PC-9 (cell line): ENCODE results near the gene TFIP11. TPM values are rescaled to one million over a fixed set of nuclear protein-coding genes. Genes with fewer than 3 reads are reported as not detected.

ENCODE experiments used
- BruUV-seq: library from RNA; stranded (reverse); fragments of 400-500 nt; replicated peaks from 2 replicates; lab custom pipeline; 2021; lab: Mats Ljungman, UMichigan
- CTCF ChIA-PET: fragments of 300-600 bp; sonication (Branson Sonifier 250); formaldehyde crosslinking; loops from one replicate; lab custom pipeline; 2022; ENCODE audit warnings: antibody characterized with exemption; lab: Charles Lee
- POLR2A ChIA-PET: fragments of 300-600 bp; sonication (Branson Sonifier 250); formaldehyde crosslinking; loops from one replicate; lab custom pipeline; 2022; ENCODE audit warnings: antibody characterized with exemption; ENCODE audit not compliant: unreplicated experiment; lab: Charles Lee
- DNase-seq, 2 experiments: peaks; one replicate each; pipeline versions ENCODE4 v3.0.0 to v3.0.0-alpha.2; 2015 to 2022; ENCODE audit warnings: mixed read lengths in 1 of 2
- H2AFZ ChIP-seq: fragments of 200-600 bp; sonication (generic); 2 replicates; pipeline ENCODE4 v1.8.1; 2017; ENCODE audit warnings: antibody characterized with exemption
- H3F3A ChIP-seq: fragments of 200-600 bp; sonication (generic); 2 replicates; pipeline ENCODE4 v1.8.1; 2017; ENCODE audit warnings: antibody characterized with exemption, mild to moderate bottlenecking, low read depth; ENCODE audit not compliant: insufficient read depth
- H3K27ac ChIP-seq: fragments of 200-600 bp; sonication (generic); 2 replicates; pipeline ENCODE4 v1.6.1; 2016; ENCODE audit warnings: mixed run types
- H3K27me3 ChIP-seq: fragments of 200-600 bp; sonication (generic); 2 replicates; pipeline ENCODE4 v1.6.1; 2016; ENCODE audit warnings: low read depth, mixed run types; ENCODE audit not compliant: insufficient read depth
- H3K36me3 ChIP-seq: fragments of 200-600 bp; sonication (generic); 2 replicates; pipeline ENCODE4 v1.6.1; 2016; ENCODE audit warnings: low read depth, mixed run types
- H3K4me1 ChIP-seq: fragments of 200-600 bp; sonication (generic); replicated peaks from 2 replicates; pipeline ENCODE4 v1.6.1; 2016; ENCODE audit warnings: mixed run types; ENCODE audit not compliant: insufficient read depth
- H3K4me2 ChIP-seq: fragments of 200-600 bp; sonication (generic); 2 replicates; pipeline ENCODE4 v1.6.1; 2017; ENCODE audit warnings: mixed run types
- H3K4me3 ChIP-seq: fragments of 200-600 bp; sonication (generic); 2 replicates; pipeline ENCODE4 v1.6.1; 2016; ENCODE audit warnings: mixed run types
- H3K79me2 ChIP-seq: fragments of 200-600 bp; sonication (generic); 2 replicates; pipeline ENCODE4 v1.6.1; 2017; ENCODE audit warnings: low read depth, mixed run types
- H3K9me2 ChIP-seq: fragments of 200-600 bp; sonication (generic); 2 replicates; pipeline ENCODE4 v1.8.1; 2017; ENCODE audit warnings: mild to moderate bottlenecking; ENCODE audit not compliant: insufficient read depth
- H3K9me3 ChIP-seq: fragments of 200-600 bp; sonication (generic); 2 replicates; pipeline ENCODE4 v1.8.1; 2016; ENCODE audit warnings: low read depth; ENCODE audit not compliant: insufficient read depth
- H4K20me1 ChIP-seq: fragments of 200-600 bp; sonication (generic); 2 replicates; pipeline ENCODE4 v1.8.1; 2017; ENCODE audit not compliant: insufficient read depth
- CTCF ChIP-seq: fragments of 200-600 bp; sonication (generic); conservative IDR thresholded peaks from 2 replicates; pipeline ENCODE4 v1.6.1; 2017; ENCODE audit warnings: mixed run types, antibody characterized with exemption, mild to moderate bottlenecking, moderate library complexity
- EZH2 ChIP-seq: fragments of 200-600 bp; sonication (generic); IDR thresholded peaks from 2 replicates; pipeline ENCODE4 v1.8.0; 2017; ENCODE audit warnings: antibody characterized with exemption, low read depth
- intact Hi-C: fragments of 100-400 bp; cut with micrococcal nuclease; formaldehyde crosslinking; loops from one replicate; pipeline ENCODE4 v1.10.0; 2022; ENCODE audit not compliant: unreplicated experiment
- microRNA-seq: library from miRNA; unstranded; fragments of <30 nt; microRNA quantifications from one replicate; pipeline ENCODE4 v1.2.0, GENCODE V29; 2021; ENCODE audit warnings: borderline number of aligned reads, borderline replicate concordance
- total RNA-seq: library from RNA; stranded (reverse); gene quantifications from 2 replicates; pipeline ENCODE4 v1.2.3, GENCODE V29; 2021

TFIP11 gene
- total RNA-seq, 1 experiment from 2014 or later, result 17.3 TPM

DNA sequence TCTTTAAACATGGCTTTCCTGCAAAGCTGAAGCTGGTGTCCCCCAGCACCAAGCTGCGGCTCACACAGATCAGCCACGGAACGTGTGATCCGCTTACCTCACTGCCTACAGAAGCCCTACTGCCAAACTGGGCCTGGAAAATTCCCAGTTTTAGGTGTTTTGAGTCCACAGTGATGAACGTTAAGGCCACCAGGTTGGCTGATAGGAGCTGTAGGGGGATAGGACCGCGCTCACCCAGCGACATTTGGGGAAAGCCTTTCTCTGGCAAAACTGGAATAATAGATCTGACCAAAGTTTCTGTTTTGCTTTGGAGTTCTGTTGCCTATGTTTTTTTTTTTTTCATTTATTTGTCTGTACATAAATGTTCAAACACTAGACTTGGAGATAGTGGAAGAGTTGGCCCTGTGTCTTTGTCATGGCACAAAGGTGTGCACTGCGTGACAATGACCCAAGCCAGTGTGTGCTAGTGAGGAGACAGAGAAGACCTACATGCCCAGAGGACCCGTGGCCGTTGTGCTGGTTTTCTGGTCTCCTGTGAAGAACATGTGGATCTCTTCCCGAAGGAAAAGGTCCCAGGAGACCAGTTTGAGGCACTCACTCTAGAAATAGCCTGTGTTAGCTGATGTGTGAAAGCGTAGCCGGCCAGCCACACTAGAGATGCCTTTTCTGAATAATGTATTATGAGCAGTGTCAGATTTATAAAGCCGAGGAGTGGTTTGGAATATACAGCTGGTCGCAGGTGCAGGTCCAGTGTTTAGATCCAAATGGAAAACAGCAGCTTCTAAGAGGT is 68.2 kb downstream of the TFIP11 start:
- H3K27me3 ChIP-seq, result no peaks in the 10 kb centered on the region
- H3K9me2 ChIP-seq, result no peaks in the 10 kb centered on the region
- H3K27ac ChIP-seq, result no peak overlapping the region
- H3K4me3 ChIP-seq, result no peak overlapping the region
- intact Hi-C loops, result no loop called here
- no peak overlapping the region for H3K4me2 ChIP-seq
- no peaks in the 10 kb centered on the region for H3K36me3 ChIP-seq
- no peak for TF ChIP-seq CTCF
- no peak for TF ChIP-seq EZH2
- H3K79me2 ChIP-seq, result no peaks in the 10 kb centered on the region
- H3K9me3 ChIP-seq, result no peaks in the 10 kb centered on the region
- ChIA-PET POLR2A (no interaction called here), CTCF (interaction anchor here (0.6 kb wide), 1 partner anchor 1512 kb away, joined by 6 read pairs; no protein-coding TSS in a partner anchor)
- no peaks in the 10 kb centered on the region for H4K20me1 ChIP-seq
- H3K4me1 ChIP-seq, result no peaks in the 10 kb centered on the region
- BruUV-seq, result no TSS peak
- H3F3A ChIP-seq, result no peaks in the 10 kb centered on the region
- no peak for DNase-seq
- H2AFZ ChIP-seq, result no peak overlapping the region

- BruUV-seq, result no TSS peak
- intact Hi-C loops, result no loop called here
- CTCF ChIA-PET, result no interaction called here
- TF ChIP-seq EZH2 (no peak), CTCF (no peak)
- Histone ChIP-seq H3K27ac (no peak overlapping the region), H3K9me2 (no peaks in the 10 kb centered on the region), H2AFZ (no peak overlapping the region), H3K4me2 (no peak overlapping the region), H3K27me3 (no peaks in the 10 kb centered on the region; the same call in 1 of the 2 replicates), H3K36me3 (no peaks in the 10 kb centered on the region), H3K79me2 (no peaks in the 10 kb centered on the region), H3K4me1 (no peaks in the 10 kb centered on the region), H4K20me1 (no peaks in the 10 kb centered on the region), H3F3A (no peaks in the 10 kb centered on the region), H3K4me3 (no peak overlapping the region), H3K9me3 (no peaks in the 10 kb centered on the region)
- POLR2A ChIA-PET, result interaction anchor here (0.7 kb wide), 1 partner anchor 26 kb away, joined by 32 read pairs; no protein-coding TSS in a partner anchor
- DNase-seq, result no peak
Measured at GRCh38 chr22:26442086-26442756, 70.1 kb downstream of the TFIP11 start.

Small RNAs within 50 kb of the gene (microRNA-seq; reads per million reads assigned to microRNA genes)
- gene MIR548J, result 6.1 reads per million

Other genes with a start within 250 kb of the TFIP11 start
- 0.33 and 0.44 TPM in 2 replicates for gene ASPHD2, start 83.2 kb downstream of the TFIP11 start, total RNA-seq
- gene HPS4, start 28.7 kb downstream of the TFIP11 start, total RNA-seq, result 21.2 and 33.1 TPM in 2 replicates
- gene SRRD, start 28.6 kb downstream of the TFIP11 start, total RNA-seq, result 7.1 and 9.5 TPM in 2 replicates
- 13.5 and 18.9 TPM in 2 replicates for gene TPST2, start 77.7 kb upstream of the TFIP11 start, total RNA-seq
- not detected in 2 replicates for gene CRYBB1, start 105.6 kb upstream of the TFIP11 start, total RNA-seq
- gene CRYBA4, start 109.5 kb upstream of the TFIP11 start, total RNA-seq, result not detected in 2 replicates
- 0.45 and 0.48 TPM in 2 replicates for gene MIAT, start 145.1 kb upstream of the TFIP11 start, total RNA-seq